ENCODE measurements around the gene EIF4E1B.

Gene EIF4E1B

DNA sequence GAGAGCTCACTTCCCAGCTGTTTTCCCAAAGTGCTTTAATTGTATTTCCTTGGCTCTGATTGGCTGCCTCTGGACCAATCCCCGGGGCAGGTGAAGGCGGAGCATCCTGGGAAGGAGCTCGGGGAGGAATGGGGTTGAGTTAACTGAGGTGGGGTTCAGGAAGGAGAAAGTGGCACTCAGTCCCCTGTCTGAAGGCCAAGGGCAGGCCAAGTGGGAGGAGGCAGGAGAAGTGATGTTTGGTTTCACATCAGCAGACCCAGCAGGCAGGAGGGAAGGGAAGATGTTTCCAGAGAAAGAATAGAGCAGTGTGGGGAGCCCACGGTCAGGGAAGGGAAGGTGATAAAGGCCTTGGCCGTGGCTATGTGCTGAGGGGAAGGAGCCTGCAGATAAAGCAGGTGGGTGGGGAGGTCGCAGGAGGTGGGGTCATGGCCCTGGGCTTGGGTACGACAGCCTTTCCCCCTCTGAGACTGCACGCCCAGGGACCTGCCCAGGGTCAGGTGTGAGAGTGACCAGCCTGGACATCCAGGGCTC is 19.9 kb downstream of the EIF4E1B start:
- H3K79me2 ChIP-seq (ENCODE audit: insufficient read depth, low read depth): no peaks in the 10 kb centered on the region
- no peak overlapping the region for H3K9ac ChIP-seq
- H3K4me1 ChIP-seq (ENCODE audit: low read depth, poor library complexity, severe bottlenecking): peaks cover 15% of the 10 kb centered on the region
- TF ChIP-seq CTCF (conservative IDR thresholded peaks at IDR 0.05; ENCODE audit: low read depth, low read length): no peak
- H3K4me2 ChIP-seq: no peak overlapping the region
- H3K36me3 ChIP-seq (ENCODE audit: insufficient read depth): no peaks in the 10 kb centered on the region
- H3K4me3 ChIP-seq (IDR thresholded peaks at IDR 0.05; ENCODE audit: insufficient read depth, low read depth, low read length): no peak overlapping the region
- H3K27me3 ChIP-seq (ENCODE audit: insufficient read depth, low read depth): no peaks in the 10 kb centered on the region
- H3K27ac ChIP-seq: no peak overlapping the region
- H4K20me1 ChIP-seq (ENCODE audit: insufficient read depth): no peaks in the 10 kb centered on the region
- H2AFZ ChIP-seq (ENCODE audit: low read depth): no peak overlapping the region

DNA sequence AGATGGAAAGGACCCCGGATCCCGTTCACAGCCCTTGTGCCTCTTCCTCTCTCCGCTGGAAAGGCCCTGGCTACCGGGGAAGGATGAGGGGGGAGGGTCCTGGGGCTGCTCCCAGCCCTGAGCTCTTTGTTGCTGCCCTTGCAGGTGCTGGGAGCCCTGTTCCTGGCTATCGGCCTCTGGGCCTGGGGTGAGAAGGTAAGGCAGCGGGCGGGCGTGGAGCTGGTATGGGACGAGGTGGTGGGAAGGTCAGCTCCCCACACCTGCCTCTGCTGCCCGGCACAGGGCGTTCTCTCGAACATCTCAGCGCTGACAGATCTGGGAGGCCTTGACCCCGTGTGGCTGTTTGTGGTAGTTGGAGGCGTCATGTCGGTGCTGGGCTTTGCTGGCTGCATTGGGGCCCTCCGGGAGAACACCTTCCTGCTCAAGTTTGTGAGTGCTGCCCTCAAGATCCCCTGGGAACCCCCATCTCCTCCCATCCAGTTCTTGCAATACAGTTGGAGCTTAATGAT is 21.1 kb downstream of the EIF4E1B start:
- Histone ChIP-seq H3K4me3 (IDR thresholded peaks at IDR 0.05; ENCODE audit: insufficient read depth, low read depth, low read length) (no peak overlapping the region), H2AFZ (ENCODE audit: low read depth) (no peak overlapping the region), H3K27me3 (ENCODE audit: insufficient read depth, low read depth) (no peaks in the 10 kb centered on the region), H3K4me2 (no peak overlapping the region), H4K20me1 (ENCODE audit: insufficient read depth) (no peaks in the 10 kb centered on the region), H3K9ac (no peak overlapping the region), H3K79me2 (ENCODE audit: insufficient read depth, low read depth) (no peaks in the 10 kb centered on the region), H3K27ac (no peak overlapping the region), H3K36me3 (ENCODE audit: insufficient read depth) (no peaks in the 10 kb centered on the region), H3K4me1 (ENCODE audit: low read depth, poor library complexity, severe bottlenecking) (peaks cover 14% of the 10 kb centered on the region)
- TF ChIP-seq CTCF (conservative IDR thresholded peaks at IDR 0.05; ENCODE audit: low read depth, low read length): no peak

DNA sequence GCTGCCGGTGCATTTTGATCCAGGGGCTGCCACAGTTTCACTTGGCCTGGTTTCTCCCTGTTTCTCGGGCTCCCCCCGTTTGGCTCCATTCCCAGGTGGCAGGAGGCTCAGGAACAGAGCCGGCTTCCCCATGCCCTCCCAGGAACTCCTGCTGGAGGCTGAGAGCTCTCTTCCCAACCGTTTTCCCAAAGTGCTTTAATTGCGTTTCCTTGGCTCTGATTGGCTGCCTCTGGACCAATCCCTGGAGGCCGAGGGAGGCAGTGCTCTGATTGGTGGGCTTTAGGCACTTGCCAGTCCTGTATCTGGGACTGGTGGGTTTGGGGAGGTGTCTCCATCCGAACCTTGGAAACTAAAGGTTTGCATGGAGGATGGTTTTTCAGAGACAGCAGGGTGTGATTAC is 21.7 kb downstream of the EIF4E1B start:
- H3K4me3 ChIP-seq (IDR thresholded peaks at IDR 0.05; ENCODE audit: insufficient read depth, low read depth, low read length): no peak overlapping the region
- H3K4me2 ChIP-seq: no peak overlapping the region
- no peak overlapping the region for H3K9ac ChIP-seq
- H3K27me3 ChIP-seq (ENCODE audit: insufficient read depth, low read depth): no peaks in the 10 kb centered on the region
- no peaks in the 10 kb centered on the region for H3K36me3 ChIP-seq (ENCODE audit: insufficient read depth)
- H3K27ac ChIP-seq: no peak overlapping the region
- H2AFZ ChIP-seq (ENCODE audit: low read depth): no peak overlapping the region
- peaks cover 11% of the 10 kb centered on the region for H3K4me1 ChIP-seq (ENCODE audit: low read depth, poor library complexity, severe bottlenecking)
- no peaks in the 10 kb centered on the region for H4K20me1 ChIP-seq (ENCODE audit: insufficient read depth)
- no peak for TF ChIP-seq CTCF (conservative IDR thresholded peaks at IDR 0.05; ENCODE audit: low read depth, low read length)
- no peaks in the 10 kb centered on the region for H3K79me2 ChIP-seq (ENCODE audit: insufficient read depth, low read depth)

- Histone ChIP-seq H3K36me3 (ENCODE audit: insufficient read depth) (no peaks in the 10 kb centered on the region), H3K4me1 (ENCODE audit: low read depth, poor library complexity, severe bottlenecking) (peaks cover 11% of the 10 kb centered on the region), H4K20me1 (ENCODE audit: insufficient read depth) (no peaks in the 10 kb centered on the region), H2AFZ (ENCODE audit: low read depth) (no peak overlapping the region), H3K27ac (no peak overlapping the region), H3K9ac (no peak overlapping the region), H3K27me3 (ENCODE audit: insufficient read depth, low read depth) (no peaks in the 10 kb centered on the region), H3K4me2 (no peak overlapping the region), H3K4me3 (IDR thresholded peaks at IDR 0.05; ENCODE audit: insufficient read depth, low read depth, low read length) (no peak overlapping the region), H3K79me2 (ENCODE audit: insufficient read depth, low read depth) (no peaks in the 10 kb centered on the region)
- no peak for TF ChIP-seq CTCF (conservative IDR thresholded peaks at IDR 0.05; ENCODE audit: low read depth, low read length)
Measured at GRCh38 chr5:176653401-176654385, 23.2 kb downstream of the EIF4E1B start.
